Activated CD4-positive, CD25-positive, alpha-beta regulatory T cell treated with anti-CD3 and anti-CD28 coated beads, Interleukin-2, amount 50 U/mL, for 72 hours (primary cell): ENCODE results near the gene PNMA5.

ENCODE experiments used
- DNase-seq: peaks from one replicate; pipeline ENCODE4 v3.0.0; 2021

PNMA5 gene

GRCh38 chrX:152958047-152958446, 35.9 kb downstream of the PNMA5 start:
- no peak for DNase-seq

GRCh38 chrX:152950786-152951185, 43.1 kb downstream of the PNMA5 start:
- DNase-seq: no peak

- no peak for DNase-seq
Observed at GRCh38 chrX:152949114-152949513, 44.8 kb downstream of the PNMA5 start.

- no peak for DNase-seq
Observed at GRCh38 chrX:152946681-152947080, 47.2 kb downstream of the PNMA5 start.

- no peak for DNase-seq
Observed at GRCh38 chrX:152945021-152945979, 48.6 kb downstream of the PNMA5 start.

- DNase-seq: no peak
Observed at GRCh38 chrX:152943826-152944225, 50.1 kb downstream of the PNMA5 start.

- no peak for DNase-seq
Observed at GRCh38 chrX:152942077-152942442, 51.9 kb downstream of the PNMA5 start.

GRCh38 chrX:152941328-152942076, 52.4 kb downstream of the PNMA5 start:
- peak; percentile 87 for DNase-seq
